ENCODE measurements around the gene BPIFB2. TPM values are rescaled to one million over a fixed set of nuclear protein-coding genes. Genes with fewer than 3 reads are reported as not detected.
"Not testable (repeated sequence)": the region's sequence is repeated elsewhere in the genome, so short reads cannot be mapped to it uniquely, and the experiment has no call there.

BPIFB2 gene
- not detected in 2 replicates for total RNA-seq (2014; rRNA removed; shearing (Covaris generic))
- polyA plus RNA-seq (2014; cell fraction: nucleus; rRNA removed): not detected in 2 replicates

GRCh38 chr20:33007376-33008335 is at the start of gene BPIFB2:
Gene BPIFB2, plus strand, starts transcription at chr20:33007704. Its CDS starts 871 bp downstream, at chr20:33008575.
- no peak for DNase-seq (ENCODE audit: extremely low read depth, low read depth)

- no peak for DNase-seq (ENCODE audit: extremely low read depth, low read depth)
Observed at GRCh38 chr20:32958574-32958973, 48.9 kb upstream of the BPIFB2 start.

GRCh38 chr20:32959351-32960221 is 47.9 kb upstream of the BPIFB2 start:
- DNase-seq (ENCODE audit: extremely low read depth, low read depth): no peak

GRCh38 chr20:32960222-32960518 is 47.3 kb upstream of the BPIFB2 start:
- DNase-seq (ENCODE audit: extremely low read depth, low read depth): no peak

GRCh38 chr20:32960849-32961731 is 46.4 kb upstream of the BPIFB2 start:
- no peak for DNase-seq (ENCODE audit: extremely low read depth, low read depth)

GRCh38 chr20:32962053-32962452 is 45.5 kb upstream of the BPIFB2 start:
- no peak for DNase-seq (ENCODE audit: extremely low read depth, low read depth)

- DNase-seq (ENCODE audit: extremely low read depth, low read depth): not testable (repeated sequence)
Observed at GRCh38 chr20:32962646-32963045, 44.9 kb upstream of the BPIFB2 start.

GRCh38 chr20:32963176-32963575 is 44.3 kb upstream of the BPIFB2 start:
- no peak for DNase-seq (ENCODE audit: extremely low read depth, low read depth)

GRCh38 chr20:32964575-32964974 is 42.9 kb upstream of the BPIFB2 start:
- no peak for DNase-seq (ENCODE audit: extremely low read depth, low read depth)

GRCh38 chr20:32965115-32965514 is 42.4 kb upstream of the BPIFB2 start:
- no peak for DNase-seq (ENCODE audit: extremely low read depth, low read depth)

GRCh38 chr20:32965581-32966373 is 41.7 kb upstream of the BPIFB2 start:
- no peak for DNase-seq (ENCODE audit: extremely low read depth, low read depth)

GRCh38 chr20:32966382-32966781 is 41.1 kb upstream of the BPIFB2 start:
- DNase-seq (ENCODE audit: extremely low read depth, low read depth): no peak

GRCh38 chr20:32966881-32967781 is 40.4 kb upstream of the BPIFB2 start:
- no peak for DNase-seq (ENCODE audit: extremely low read depth, low read depth)

- DNase-seq (ENCODE audit: extremely low read depth, low read depth): no peak
Observed at GRCh38 chr20:32967961-32968457, 39.5 kb upstream of the BPIFB2 start.

- no peak for DNase-seq (ENCODE audit: extremely low read depth, low read depth)
Observed at GRCh38 chr20:32968478-32969241, 38.8 kb upstream of the BPIFB2 start.

GRCh38 chr20:32969356-32970114 is 38.0 kb upstream of the BPIFB2 start:
- no peak for DNase-seq (ENCODE audit: extremely low read depth, low read depth)
